ENCODE data around the gene AVL9. TPM values are rescaled to one million over a fixed set of nuclear protein-coding genes. Genes with fewer than 3 reads are reported as not detected.

AVL9 gene
- total RNA-seq, 1 donor from 2014 or later, result 50.6 TPM

- no peak overlapping the region for H3K4me3 ChIP-seq (ENCODE audit: low read depth, low read length)
- DNase-seq (ENCODE audit: low read depth), result no peak
- TF ChIP-seq, protein P1, sequence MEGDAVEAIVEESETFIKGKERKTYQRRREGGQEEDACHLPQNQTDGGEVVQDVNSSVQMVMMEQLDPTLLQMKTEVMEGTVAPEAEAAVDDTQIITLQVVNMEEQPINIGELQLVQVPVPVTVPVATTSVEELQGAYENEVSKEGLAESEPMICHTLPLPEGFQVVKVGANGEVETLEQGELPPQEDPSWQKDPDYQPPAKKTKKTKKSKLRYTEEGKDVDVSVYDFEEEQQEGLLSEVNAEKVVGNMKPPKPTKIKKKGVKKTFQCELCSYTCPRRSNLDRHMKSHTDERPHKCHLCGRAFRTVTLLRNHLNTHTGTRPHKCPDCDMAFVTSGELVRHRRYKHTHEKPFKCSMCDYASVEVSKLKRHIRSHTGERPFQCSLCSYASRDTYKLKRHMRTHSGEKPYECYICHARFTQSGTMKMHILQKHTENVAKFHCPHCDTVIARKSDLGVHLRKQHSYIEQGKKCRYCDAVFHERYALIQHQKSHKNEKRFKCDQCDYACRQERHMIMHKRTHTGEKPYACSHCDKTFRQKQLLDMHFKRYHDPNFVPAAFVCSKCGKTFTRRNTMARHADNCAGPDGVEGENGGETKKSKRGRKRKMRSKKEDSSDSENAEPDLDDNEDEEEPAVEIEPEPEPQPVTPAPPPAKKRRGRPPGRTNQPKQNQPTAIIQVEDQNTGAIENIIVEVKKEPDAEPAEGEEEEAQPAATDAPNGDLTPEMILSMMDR (IDR thresholded peaks at IDR 0.05; ENCODE audit: insufficient read depth, low read length, poor library complexity, severe bottlenecking), result no peak
- no peaks in the 10 kb centered on the region for H3K36me3 ChIP-seq (ENCODE audit: control insufficient read depth, insufficient read depth, low read length)
- no peaks in the 10 kb centered on the region for H3K27me3 ChIP-seq (ENCODE audit: control insufficient read depth, insufficient read depth, low read length)
Observed at GRCh38 chr7:32605032-32605431, 109.7 kb downstream of the AVL9 start.

DNA sequence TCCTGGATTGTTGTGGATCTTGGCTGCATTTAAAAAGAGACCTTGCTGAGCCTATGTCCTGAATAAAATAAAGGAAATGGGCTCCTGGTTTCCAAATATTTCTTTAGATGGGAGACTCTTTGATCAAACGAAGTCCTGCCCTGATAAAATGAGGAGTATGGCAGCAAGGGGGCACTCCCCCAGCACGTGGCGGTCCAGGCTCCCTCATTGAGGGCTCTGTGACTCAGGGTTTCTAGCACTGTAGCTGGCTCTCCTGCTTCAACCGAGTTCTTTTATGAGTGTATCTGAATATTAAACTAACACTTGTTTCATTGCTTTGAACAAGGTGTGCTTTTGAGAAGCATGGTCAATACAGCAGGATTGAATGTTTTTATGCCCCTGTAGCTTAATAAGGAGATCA lies 114.2 kb downstream of the AVL9 start:
- no peaks in the 10 kb centered on the region for H3K27me3 ChIP-seq (ENCODE audit: control insufficient read depth, insufficient read depth, low read length)

GRCh38 chr7:32611201-32612099 lies 116.2 kb downstream of the AVL9 start:
- H3K4me3 ChIP-seq (ENCODE audit: low read depth, low read length), result no peak overlapping the region
- no peaks in the 10 kb centered on the region for H3K27me3 ChIP-seq (ENCODE audit: control insufficient read depth, insufficient read depth, low read length)
- H3K36me3 ChIP-seq (ENCODE audit: control insufficient read depth, insufficient read depth, low read length), result no peaks in the 10 kb centered on the region
- TF ChIP-seq, protein P1 (IDR thresholded peaks at IDR 0.05; ENCODE audit: insufficient read depth, low read length, poor library complexity, severe bottlenecking), result no peak
- no peak for DNase-seq (ENCODE audit: low read depth)

More for the DNA sequence above, 114.2 kb downstream of the AVL9 start:
- Histone ChIP-seq H3K36me3 (ENCODE audit: control insufficient read depth, insufficient read depth, low read length) (no peaks in the 10 kb centered on the region), H3K4me3 (ENCODE audit: low read depth, low read length) (no peak overlapping the region)
- no peak for DNase-seq (ENCODE audit: low read depth)
- TF ChIP-seq, protein P1 (IDR thresholded peaks at IDR 0.05; ENCODE audit: insufficient read depth, low read length, poor library complexity, severe bottlenecking), result no peak

DNA sequence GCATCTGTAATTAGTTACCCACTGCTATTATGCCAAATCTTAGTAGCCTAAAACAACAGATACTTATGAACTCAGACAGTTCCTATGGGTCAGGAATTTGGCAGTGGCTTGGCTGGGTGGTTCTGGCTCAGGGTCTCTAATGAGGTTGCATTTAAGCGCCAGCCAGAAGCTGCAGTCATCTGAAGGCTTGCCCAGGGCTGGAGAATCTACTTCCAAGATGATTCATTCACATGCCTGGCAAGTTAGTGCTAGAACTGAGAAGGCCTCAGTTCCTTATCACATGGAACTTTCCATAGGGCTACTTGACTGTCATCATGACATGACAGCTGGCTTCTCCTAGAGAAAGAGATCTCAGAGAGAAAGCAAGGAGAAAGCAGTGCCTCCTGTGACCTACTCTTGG lies 121.3 kb downstream of the AVL9 start:
- Histone ChIP-seq H3K4me3 (ENCODE audit: low read depth, low read length) (no peak overlapping the region), H3K36me3 (ENCODE audit: control insufficient read depth, insufficient read depth, low read length) (no peaks in the 10 kb centered on the region), H3K27me3 (ENCODE audit: control insufficient read depth, insufficient read depth, low read length) (no peaks in the 10 kb centered on the region)
- DNase-seq (ENCODE audit: low read depth), result peak; percentile 34
- TF ChIP-seq, protein P1 (IDR thresholded peaks at IDR 0.05; ENCODE audit: insufficient read depth, low read length, poor library complexity, severe bottlenecking), result no peak

- TF ChIP-seq, protein P1 (IDR thresholded peaks at IDR 0.05; ENCODE audit: insufficient read depth, low read length, poor library complexity, severe bottlenecking), result no peak
Observed at GRCh38 chr7:32618470-32618869, 123.2 kb downstream of the AVL9 start.

More at GRCh38 chr7:32618470-32618869, 123.2 kb downstream of the AVL9 start:
- Histone ChIP-seq H3K4me3 (ENCODE audit: low read depth, low read length) (no peak overlapping the region), H3K36me3 (ENCODE audit: control insufficient read depth, insufficient read depth, low read length) (no peaks in the 10 kb centered on the region), H3K27me3 (ENCODE audit: control insufficient read depth, insufficient read depth, low read length) (no peaks in the 10 kb centered on the region)
- DNase-seq (ENCODE audit: low read depth), result no peak

Measured in kidney epithelial cell (primary cell).